Measurements from ENCODE around the gene CSNK1A1.

The CSNK1A1 gene

GRCh38 chr5:149549461-149550267 is 1.6 kb downstream of the CSNK1A1 start:
- ChIA-PET CTCF (interaction anchor here (0.8 to 2.1 kb wide), 12 partner anchors 8 to 303 kb away, joined by 3 to 13 read pairs (median 4); no protein-coding TSS in a partner anchor), POLR2A (interaction anchor here (1.3 to 1.7 kb wide), 2 partner anchors 8 to 12 kb away, joined by 3 to 7 read pairs; no protein-coding TSS in a partner anchor)
- DNase-seq (ENCODE audit: extremely low spot score): peak; percentile 57
- TF ChIP-seq CTCF (IDR thresholded peaks at IDR 0.05; ENCODE audit: control extremely low read depth, extremely low read depth, low read depth, missing control alignments): no peak

DNA sequence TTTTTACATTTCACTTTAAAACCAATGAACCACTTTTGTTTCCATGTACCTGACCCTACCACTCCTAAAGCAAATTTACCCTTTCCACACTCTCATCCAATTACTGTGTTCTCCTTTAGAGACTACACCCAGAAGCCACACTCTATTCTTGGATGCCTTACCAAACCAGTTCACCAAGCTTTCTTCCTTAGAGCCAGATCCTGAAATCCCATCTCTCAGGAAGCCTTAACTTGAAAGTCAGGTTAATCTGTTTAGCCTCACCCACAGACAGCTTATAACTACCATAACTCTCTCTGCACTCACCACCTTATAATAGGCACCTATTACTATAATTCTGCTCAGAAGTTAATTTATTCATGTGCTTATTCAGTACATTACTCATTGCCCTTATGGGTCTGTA is 4.3 kb downstream of the CSNK1A1 start:
- CTCF ChIA-PET: interaction anchor here (1.0 to 2.0 kb wide), 6 partner anchors 16 to 189 kb away, joined by 3 to 5 read pairs (median 3); no protein-coding TSS in a partner anchor
- DNase-seq (ENCODE audit: extremely low spot score): no peak
- POLR2A ChIA-PET: no interaction called here
- TF ChIP-seq CTCF (IDR thresholded peaks at IDR 0.05; ENCODE audit: control extremely low read depth, extremely low read depth, low read depth, missing control alignments): no peak

GRCh38 chr5:149545327-149545726 is 5.9 kb downstream of the CSNK1A1 start:
- ChIA-PET POLR2A (interaction anchor here (0.6 to 0.9 kb wide), 4 partner anchors 9 to 1109 kb away, joined by 3 to 4 read pairs (median 3); no protein-coding TSS in a partner anchor), CTCF (interaction anchor here (1.2 to 2.1 kb wide), 4 partner anchors 11 to 177 kb away, joined by 3 to 8 read pairs (median 4); no protein-coding TSS in a partner anchor)
- TF ChIP-seq CTCF (IDR thresholded peaks at IDR 0.05; ENCODE audit: control extremely low read depth, extremely low read depth, low read depth, missing control alignments): no peak
- no peak for DNase-seq (ENCODE audit: extremely low spot score)

DNA sequence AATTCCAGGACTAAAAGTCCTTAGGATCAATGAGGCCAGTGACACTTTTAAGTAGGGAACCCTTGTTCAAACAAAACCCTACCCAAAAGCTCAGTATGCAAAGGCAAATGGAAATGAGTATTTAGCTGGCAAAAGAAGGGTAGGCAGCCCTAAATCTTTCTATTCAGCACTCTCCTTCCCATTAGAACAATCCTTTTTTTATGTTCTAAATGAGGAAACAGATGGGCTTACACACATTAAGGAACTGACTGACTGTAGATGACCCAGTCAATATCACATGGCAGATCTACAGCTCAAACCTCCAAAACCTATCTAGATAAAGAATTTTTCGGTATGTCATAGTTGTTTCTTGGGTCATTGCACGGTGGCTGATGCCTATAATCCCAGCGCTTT is 7.2 kb downstream of the CSNK1A1 start:
- ChIA-PET POLR2A (interaction anchor here (0.6 kb wide), 1 partner anchor 76 kb away, joined by 5 read pairs; no protein-coding TSS in a partner anchor), CTCF (interaction anchor here (0.8 to 2.1 kb wide), 5 partner anchors 8 to 290 kb away, joined by 3 to 9 read pairs (median 5); partner anchors contain the start of gene CSNK1A1)
- DNase-seq (ENCODE audit: extremely low spot score): no peak
- TF ChIP-seq CTCF (IDR thresholded peaks at IDR 0.05; ENCODE audit: control extremely low read depth, extremely low read depth, low read depth, missing control alignments): no peak

DNA sequence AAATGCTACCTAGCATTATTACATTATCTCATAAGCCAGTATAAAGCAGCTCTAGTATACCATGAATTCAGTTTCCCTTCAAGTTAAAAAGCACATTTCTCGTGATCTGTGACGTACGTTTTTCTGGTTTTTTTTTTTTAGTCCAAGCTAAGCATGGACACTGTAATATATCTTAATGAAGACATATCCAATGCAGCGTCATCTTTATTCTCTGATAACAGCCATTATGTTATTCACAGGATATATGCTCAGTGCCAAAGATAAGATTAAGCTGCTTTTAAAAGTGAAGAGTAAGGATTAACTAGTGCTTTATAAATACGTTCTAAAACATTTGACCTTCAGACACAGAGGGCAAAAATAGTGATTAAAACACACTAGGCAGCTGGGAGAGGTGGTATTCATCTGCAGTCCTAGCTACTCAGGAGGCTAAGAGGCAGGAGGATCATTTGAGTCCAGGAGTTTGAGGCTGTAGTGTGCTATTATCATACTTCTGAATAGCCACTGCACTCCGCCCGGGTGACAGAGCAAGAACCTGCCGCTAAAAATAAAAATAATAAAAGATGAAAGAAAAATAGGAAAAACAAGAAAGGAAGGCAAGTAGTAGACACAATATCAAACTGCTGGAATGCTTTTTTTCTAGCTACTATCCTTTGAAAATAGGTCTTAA is 7.7 kb downstream of the CSNK1A1 start:
- POLR2A ChIA-PET: interaction anchor here (0.6 kb wide), 1 partner anchor 11 kb away, joined by 3 read pairs; no protein-coding TSS in a partner anchor
- TF ChIP-seq CTCF (IDR thresholded peaks at IDR 0.05; ENCODE audit: control extremely low read depth, extremely low read depth, low read depth, missing control alignments): no peak
- DNase-seq (ENCODE audit: extremely low spot score): no peak
- CTCF ChIA-PET: interaction anchor here (0.8 to 2.1 kb wide), 5 partner anchors 8 to 290 kb away, joined by 3 to 9 read pairs (median 5); partner anchors contain the start of gene CSNK1A1

DNA sequence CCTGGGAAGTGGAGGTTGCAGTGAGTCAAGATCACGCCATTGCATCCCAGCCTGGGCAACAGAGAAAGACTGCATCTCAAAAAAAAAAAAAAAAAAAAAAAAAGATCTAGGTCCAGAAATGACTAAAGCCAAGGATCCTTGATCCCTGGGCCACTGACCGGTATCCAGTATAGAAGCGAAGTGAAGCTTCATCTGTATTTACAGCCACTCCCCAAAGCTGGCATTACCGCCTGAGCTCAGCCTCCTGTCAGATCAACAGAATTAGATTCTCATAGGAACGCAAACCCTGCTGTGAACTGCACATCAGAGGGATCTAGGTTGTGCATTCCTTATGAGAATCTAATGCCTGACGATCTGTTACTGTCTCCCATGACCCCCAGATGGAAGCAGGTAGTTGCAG is 9.3 kb downstream of the CSNK1A1 start:
- DNase-seq (ENCODE audit: extremely low spot score): no peak
- TF ChIP-seq CTCF (IDR thresholded peaks at IDR 0.05; ENCODE audit: control extremely low read depth, extremely low read depth, low read depth, missing control alignments): no peak
- ChIA-PET POLR2A (interaction anchor here (0.6 to 1.2 kb wide), 2 partner anchors 8 to 97 kb away, joined by 5 to 7 read pairs; no protein-coding TSS in a partner anchor), CTCF (interaction anchor here (0.6 to 1.2 kb wide), 6 partner anchors 8 to 107 kb away, joined by 3 to 4 read pairs (median 3); partner anchors contain the start of gene CSNK1A1)

Data from GM10248 (cell line).